Measurements from ENCODE around the gene CTSO. TPM values are rescaled to one million over a fixed set of nuclear protein-coding genes. Genes with fewer than 3 reads are reported as not detected.
"Not testable (repeated sequence)": the region's sequence is repeated elsewhere in the genome, so short reads cannot be mapped to it uniquely, and the experiment has no call there.

CTSO gene
- total RNA-seq, 2 experiments from 2014 or later: 3.7 to 3.8 TPM

- Histone ChIP-seq H3K4me3 (ENCODE audit: low read length) (no peak overlapping the region), H3K9me3 (ENCODE audit: control insufficient read depth in 1 of 2, insufficient read depth in 1 of 2, low read length in 2 of 2) (peaks cover 0 to 6% of the 10 kb centered on the region in 2 experiments), H3K27ac (ENCODE audit: low read depth in 1 of 2, low read length in 2 of 2) (no peak overlapping the region), H3K4me1 (ENCODE audit: insufficient read depth, low read length) (no peaks in the 10 kb centered on the region), H3K27me3 (ENCODE audit: control insufficient read depth in 1 of 2, insufficient read depth in 2 of 2, low read length in 2 of 2) (no peaks in the 10 kb centered on the region), H3K36me3 (ENCODE audit: insufficient read depth, low read length) (no peaks in the 10 kb centered on the region)
- CTCF ChIA-PET: no interaction called here
- Mint-ChIP-seq H3K9me3 (peaks cover 7% of the 10 kb centered on the region), H3K4me3 (no peak overlapping the region), H3K27me3 (peaks cover 4% of the 10 kb centered on the region), H3K4me1 (ENCODE audit: low read depth) (no peaks in the 10 kb centered on the region), H3K27ac (no peak overlapping the region), H3K36me3 (ENCODE audit: low read depth) (no peaks in the 10 kb centered on the region)
- no peak for TF ChIP-seq CTCF (IDR thresholded peaks at IDR 0.05)
- intact Hi-C loops (cut with DNase I, micrococcal nuclease): no loop called here
- DNase-seq: no peak
- ATAC-seq (ENCODE audit: poor library complexity): no peak
- POLR2A ChIA-PET: no interaction called here
Observed at GRCh38 chr4:155901013-155901412, 52.7 kb downstream of the CTSO start.

GRCh38 chr4:155900381-155900780, 53.3 kb downstream of the CTSO start:
- ATAC-seq (ENCODE audit: poor library complexity): no peak
- POLR2A ChIA-PET: no interaction called here
- Histone ChIP-seq H3K27me3 (ENCODE audit: control insufficient read depth in 1 of 2, insufficient read depth in 2 of 2, low read length in 2 of 2) (no peaks in the 10 kb centered on the region), H3K27ac (ENCODE audit: low read depth in 1 of 2, low read length in 2 of 2) (no peak overlapping the region), H3K4me3 (ENCODE audit: low read length) (no peak overlapping the region), H3K4me1 (ENCODE audit: insufficient read depth, low read length) (no peaks in the 10 kb centered on the region), H3K9me3 (ENCODE audit: control insufficient read depth in 1 of 2, insufficient read depth in 1 of 2, low read length in 2 of 2) (peaks cover 0 to 6% of the 10 kb centered on the region in 2 experiments), H3K36me3 (ENCODE audit: insufficient read depth, low read length) (no peaks in the 10 kb centered on the region)
- TF ChIP-seq CTCF (IDR thresholded peaks at IDR 0.05): no peak
- Mint-ChIP-seq H3K4me1 (ENCODE audit: low read depth) (no peaks in the 10 kb centered on the region), H3K9me3 (peaks cover 7% of the 10 kb centered on the region), H3K4me3 (no peak overlapping the region), H3K27ac (no peak overlapping the region), H3K27me3 (peaks cover 4% of the 10 kb centered on the region), H3K36me3 (ENCODE audit: low read depth) (no peaks in the 10 kb centered on the region)
- no peak for DNase-seq
- CTCF ChIA-PET: no interaction called here
- intact Hi-C loops (cut with DNase I, micrococcal nuclease): no loop called here

DNA sequence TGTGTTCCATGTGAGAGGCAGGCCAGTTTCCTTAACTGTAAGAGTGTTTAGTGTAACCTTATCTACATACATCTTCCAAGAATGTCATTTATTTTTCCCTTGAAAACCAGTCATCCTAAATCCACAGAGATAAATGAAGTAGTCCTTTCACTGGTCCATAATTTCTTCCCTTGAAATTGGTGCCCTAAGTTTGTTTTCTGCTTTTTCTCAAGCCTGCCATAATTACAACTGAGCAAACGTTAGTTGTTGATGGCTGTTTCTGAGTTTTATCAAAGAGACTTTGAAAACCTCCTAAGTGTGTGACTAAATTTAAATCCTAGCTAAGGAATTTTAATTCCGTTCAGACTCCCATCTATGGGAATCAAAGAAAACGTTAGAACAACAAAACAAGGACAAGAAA, 53.8 kb downstream of the CTSO start:
- H3K27ac Mint-ChIP-seq: no peak overlapping the region

GRCh38 chr4:155898371-155898770, 55.3 kb downstream of the CTSO start:
- intact Hi-C loops (cut with DNase I, micrococcal nuclease); DNase-seq; H3K27ac ChIP-seq (ENCODE audit: low read depth in 1 of 2, low read length in 2 of 2); H3K4me3 ChIP-seq (ENCODE audit: low read length); POLR2A ChIA-PET; H3K36me3 ChIP-seq (ENCODE audit: insufficient read depth, low read length); H3K4me3 Mint-ChIP-seq; H3K9me3 ChIP-seq (ENCODE audit: control insufficient read depth in 1 of 2, insufficient read depth in 1 of 2, low read length in 2 of 2); H3K9me3 Mint-ChIP-seq; H3K36me3 Mint-ChIP-seq (ENCODE audit: low read depth); ATAC-seq (ENCODE audit: poor library complexity); H3K27me3 Mint-ChIP-seq; H3K27ac Mint-ChIP-seq; H3K4me1 ChIP-seq (ENCODE audit: insufficient read depth, low read length); H3K4me1 Mint-ChIP-seq (ENCODE audit: low read depth); CTCF ChIA-PET; H3K27me3 ChIP-seq (ENCODE audit: control insufficient read depth in 1 of 2, insufficient read depth in 2 of 2, low read length in 2 of 2): not testable (repeated sequence)

More for the DNA sequence above, 53.8 kb downstream of the CTSO start:
- H3K4me3 ChIP-seq (ENCODE audit: low read length): no peak overlapping the region
- H3K27ac ChIP-seq (ENCODE audit: low read depth in 1 of 2, low read length in 2 of 2): no peak overlapping the region
- no peak for DNase-seq
- CTCF ChIA-PET: no interaction called here
- no peaks in the 10 kb centered on the region for H3K4me1 ChIP-seq (ENCODE audit: insufficient read depth, low read length)
- Mint-ChIP-seq H3K27me3 (peaks cover 4% of the 10 kb centered on the region), H3K4me1 (ENCODE audit: low read depth) (no peaks in the 10 kb centered on the region), H3K36me3 (ENCODE audit: low read depth) (no peaks in the 10 kb centered on the region), H3K9me3 (peaks cover 7% of the 10 kb centered on the region), H3K4me3 (no peak overlapping the region)
- H3K36me3 ChIP-seq (ENCODE audit: insufficient read depth, low read length): no peaks in the 10 kb centered on the region
- peaks cover 0 to 6% of the 10 kb centered on the region in 2 experiments for H3K9me3 ChIP-seq (ENCODE audit: control insufficient read depth in 1 of 2, insufficient read depth in 1 of 2, low read length in 2 of 2)
- ATAC-seq (ENCODE audit: poor library complexity): no peak
- intact Hi-C loops (cut with DNase I, micrococcal nuclease): no loop called here
- no peak for TF ChIP-seq CTCF (IDR thresholded peaks at IDR 0.05)
- POLR2A ChIA-PET: no interaction called here
- H3K27me3 ChIP-seq (ENCODE audit: control insufficient read depth in 1 of 2, insufficient read depth in 2 of 2, low read length in 2 of 2): no peaks in the 10 kb centered on the region
